Keratinocyte (primary cell): ENCODE results near the gene APBB2. TPM values are rescaled to one million over a fixed set of nuclear protein-coding genes. Genes with fewer than 3 reads are reported as not detected.

ENCODE experiments used
- DNase-seq: peaks from one replicate; pipeline ENCODE4 v3.0.0-alpha.2; 2011; ENCODE audit warnings: low read depth, missing footprints, low spot score
- FAIRE-seq: peaks from 2 replicates; lab custom pipeline; 2011; peaks lifted over from hg19 to GRCh38; lab: Jason Lieb, UNC
- H2AFZ ChIP-seq: 2 replicates; pipeline ENCODE4 v1.6.0; 2012; ENCODE audit warnings: low read length, control low read depth, inconsistent platforms; ENCODE audit not compliant: control insufficient read depth
- H3K27ac ChIP-seq: 2 replicates; pipeline ENCODE4 v1.5.1; 2011; ENCODE audit warnings: low read length; ENCODE audit not compliant: control insufficient read depth, insufficient read depth
- H3K27me3 ChIP-seq: 3 replicates; pipeline ENCODE4 v1.6.0; 2011; ENCODE audit warnings: low read length; ENCODE audit not compliant: control insufficient read depth, insufficient read depth; ENCODE audit errors: extremely low read depth
- H3K36me3 ChIP-seq, 2 experiments: 2 replicates in 1 of 2; 3 replicates in 1 of 2; pipeline ENCODE4 v1.5.1; 2011; ENCODE audit warnings: low read length in 2 of 2, mild to moderate bottlenecking in 1 of 2; ENCODE audit not compliant: control insufficient read depth in 2 of 2, insufficient read depth in 2 of 2; ENCODE audit errors: extremely low read depth in 1 of 2
- H3K4me1 ChIP-seq: 3 replicates; pipeline ENCODE4 v1.5.1; 2011; ENCODE audit warnings: low read length; ENCODE audit not compliant: control insufficient read depth, insufficient read depth; ENCODE audit errors: extremely low read depth
- H3K4me2 ChIP-seq: 3 replicates; pipeline ENCODE4 v1.6.0; 2011; ENCODE audit warnings: low read depth, low read length; ENCODE audit not compliant: control insufficient read depth, insufficient read depth; ENCODE audit errors: extremely low read depth
- H3K4me3 ChIP-seq, 3 experiments: fragments of 200-600 bp in 1 of 3; sonication (generic) in 1 of 3; 2 replicates in 2 of 3; 3 replicates in 1 of 3; pipeline ENCODE4 v1.5.1; 2011 to 2016; ENCODE audit warnings: low read length in 3 of 3, mild to moderate bottlenecking in 3 of 3, control low read depth in 2 of 3, inconsistent platforms in 1 of 3, low read depth in 1 of 3, mixed read lengths in 1 of 3, mixed run types in 1 of 3, moderate library complexity in 1 of 3; ENCODE audit not compliant: control insufficient read depth in 2 of 3, insufficient read depth in 2 of 3; ENCODE audit errors: extremely low read depth in 1 of 3
- H3K79me2 ChIP-seq: 2 replicates; pipeline ENCODE4 v1.6.0; 2012; ENCODE audit warnings: low read length; ENCODE audit not compliant: control insufficient read depth, insufficient read depth
- H3K9ac ChIP-seq: 3 replicates; pipeline ENCODE4 v1.6.0; 2011; ENCODE audit warnings: low read length; ENCODE audit not compliant: control insufficient read depth, insufficient read depth; ENCODE audit errors: extremely low read depth
- H3K9me1 ChIP-seq: 3 replicates; pipeline ENCODE4 v1.6.0; 2011; ENCODE audit warnings: low read length; ENCODE audit not compliant: control insufficient read depth, insufficient read depth; ENCODE audit errors: extremely low read depth
- H3K9me3 ChIP-seq: 2 replicates; pipeline ENCODE4 v1.5.1; 2012; ENCODE audit warnings: low read depth, low read length; ENCODE audit not compliant: control insufficient read depth
- H4K20me1 ChIP-seq: 3 replicates; pipeline ENCODE4 v1.6.0; 2011; ENCODE audit warnings: low read length; ENCODE audit not compliant: control insufficient read depth, insufficient read depth; ENCODE audit errors: extremely low read depth
- CTCF ChIP-seq, 3 experiments: IDR thresholded peaks in 1 of 3; conservative IDR thresholded peaks in 1 of 3; optimal IDR thresholded peaks in 1 of 3; 2 replicates in 2 of 3; 3 replicates in 1 of 3; pipeline versions ENCODE3 to v1.5.1; 2011; ENCODE audit warnings: low read length in 3 of 3, mild to moderate bottlenecking in 3 of 3, moderate library complexity in 2 of 3, control low read depth in 1 of 3, inconsistent platforms in 1 of 3; ENCODE audit not compliant: insufficient read depth in 2 of 3; ENCODE audit errors: extremely low read depth in 1 of 3
- EZH2 ChIP-seq: IDR thresholded peaks from one replicate; pipeline ENCODE4 v1.6.1; 2012; ENCODE audit warnings: inconsistent platforms, mild to moderate bottlenecking, low read length, moderate library complexity
- dilution Hi-C: fragments of 300-500 bp; cut with MboI; formaldehyde crosslinking; loops from one replicate; pipeline ENCODE4 v1.7.0; 2020; ENCODE audit warnings: low sequenced_read_pairs; ENCODE audit not compliant: extremely low pct_ligation_motif_present
- polyA plus RNA-seq, 5 experiments: library from polyadenylated mRNA; depleted of rRNA in 3 of 5; stranded (reverse) in 3 of 5; stranded (forward) in 1 of 5; unstranded in 1 of 5; fragments of >200 nt; gene quantifications; 1 replicate in 1 of 5; 2 replicates in 3 of 5; 3 replicates in 1 of 5; pipeline versions ENCODE4 v1.2.1 to v1.2.3, GENCODE V29; 2011 to 2012; ENCODE audit warnings: missing spikeins in 2 of 5, low read depth in 1 of 5, low replicate concordance in 1 of 5

APBB2 gene
- polyA plus RNA-seq, 1 donor (not counting 4 experiments of a cell fraction or from before 2014, with no cell fraction given) = 57.3 TPM

- FAIRE-seq = no peak
- H3K4me1 ChIP-seq = peaks cover 14% of the 10 kb centered on the region
Measured at GRCh38 chr4:41197996-41198395, 16.3 kb downstream of the APBB2 start.

GRCh38 chr4:41197495-41197894 is 16.8 kb downstream of the APBB2 start:
- Histone ChIP-seq H3K27ac (no peak overlapping the region), H2AFZ (no peak overlapping the region), H3K79me2 (peaks cover 99% of the 10 kb centered on the region), H3K36me3 (peaks cover 0 to 2% of the 10 kb centered on the region in 2 experiments), H3K4me1 (peaks cover 14% of the 10 kb centered on the region), H3K9ac (no peak overlapping the region), H3K4me2 (no peak overlapping the region), H4K20me1 (no peaks in the 10 kb centered on the region), H3K9me3 (no peaks in the 10 kb centered on the region), H3K27me3 (no peaks in the 10 kb centered on the region), H3K9me1 (no peaks in the 10 kb centered on the region), H3K4me3 (no peak overlapping the region)
- FAIRE-seq (no peak), DNase-seq (no peak)
- dilution Hi-C loops = no loop called here
- TF ChIP-seq CTCF (optimal IDR thresholded peaks at IDR 0.05 in 1 of 3, IDR thresholded peaks at IDR 0.05 in 1 of 3, conservative IDR thresholded peaks at IDR 0.05 in 1 of 3; ENCODE audit: extremely low read depth in 1 of 3, insufficient read depth in 2 of 3, low read length in 3 of 3) (no peak), EZH2 (no peak)

More at GRCh38 chr4:41197996-41198395, 16.3 kb downstream of the APBB2 start:
- no peak overlapping the region for H3K4me2 ChIP-seq
- no peaks in the 10 kb centered on the region for H3K9me3 ChIP-seq
- TF ChIP-seq CTCF (optimal IDR thresholded peaks at IDR 0.05 in 1 of 3, IDR thresholded peaks at IDR 0.05 in 1 of 3, conservative IDR thresholded peaks at IDR 0.05 in 1 of 3; ENCODE audit: extremely low read depth in 1 of 3, insufficient read depth in 2 of 3, low read length in 3 of 3) = no peak
- no peak for TF ChIP-seq EZH2
- no peaks in the 10 kb centered on the region for H4K20me1 ChIP-seq
- peaks cover 99% of the 10 kb centered on the region for H3K79me2 ChIP-seq
- no peak overlapping the region for H3K27ac ChIP-seq
- H3K9ac ChIP-seq = no peak overlapping the region
- H3K9me1 ChIP-seq = no peaks in the 10 kb centered on the region
- H3K27me3 ChIP-seq = no peaks in the 10 kb centered on the region
- no peak overlapping the region for H2AFZ ChIP-seq
- dilution Hi-C loops = no loop called here
- peaks cover 0 to 2% of the 10 kb centered on the region in 2 experiments for H3K36me3 ChIP-seq
- DNase-seq = no peak
- H3K4me3 ChIP-seq = no peak overlapping the region
